Naive thymus-derived CD4-positive, alpha-beta T cell (primary cell): ENCODE results near the gene IL3. TPM values are rescaled to one million over a fixed set of nuclear protein-coding genes. Genes with fewer than 3 reads are reported as not detected.

Source experiments
- ATAC-seq: fragments of 150-1000 bp; cut with Tn5 transposase; 2 replicates; pipeline ENCODE4 v1.10.0; 2021; ENCODE audit warnings: mild to moderate bottlenecking, moderate library complexity
- CTCF ChIA-PET: fragments of 350-600 bp; sonication (Branson Sonifier 250); formaldehyde crosslinking; loops from one replicate; lab custom pipeline; 2021; ENCODE audit warnings: antibody characterized with exemption; lab: Charles Lee
- POLR2A ChIA-PET: fragments of 350-600 bp; sonication (Branson Sonifier 250); formaldehyde crosslinking; loops from one replicate; lab custom pipeline; 2021; ENCODE audit warnings: antibody characterized with exemption, inconsistent platforms; lab: Charles Lee
- DNase-seq, 9 donors: peaks; one replicate each; pipeline versions ENCODE4 v3.0.0 to v3.0.0-alpha.2; 2020 to 2022; ENCODE audit warnings: mixed read lengths in 1 of 9
- H3K27ac ChIP-seq: one replicate; pipeline ENCODE4 v1.7.0; 2013; ENCODE audit warnings: mild to moderate bottlenecking, low read depth, low read length, moderate library complexity
- H3K27me3 ChIP-seq, 2 donors: one replicate each; pipeline ENCODE4 v1.7.0; 2013; ENCODE audit warnings: low read length in 2 of 2, mild to moderate bottlenecking in 2 of 2, moderate library complexity in 2 of 2; ENCODE audit not compliant: control insufficient read depth in 2 of 2, insufficient read depth in 2 of 2
- H3K36me3 ChIP-seq, 3 experiments: 1 replicate in 2 of 3; 2 replicates in 1 of 3; pipeline ENCODE4 v1.7.0; 2013; ENCODE audit warnings: low read length in 3 of 3, mild to moderate bottlenecking in 3 of 3, moderate library complexity in 1 of 3; ENCODE audit not compliant: insufficient read depth in 3 of 3, control insufficient read depth in 2 of 3
- H3K4me1 ChIP-seq, 2 donors: one replicate each; pipeline ENCODE4 v1.7.0; 2013; ENCODE audit warnings: low read length in 2 of 2, mild to moderate bottlenecking in 2 of 2, moderate library complexity in 1 of 2; ENCODE audit not compliant: control insufficient read depth in 2 of 2, insufficient read depth in 2 of 2
- H3K4me3 ChIP-seq: 2 replicates; pipeline ENCODE4 v1.7.0; 2013; ENCODE audit warnings: mild to moderate bottlenecking, low read length
- H3K9me3 ChIP-seq, 3 experiments: 1 replicate in 2 of 3; 2 replicates in 1 of 3; pipeline ENCODE4 v1.7.0; 2013; ENCODE audit warnings: low read length in 3 of 3; ENCODE audit not compliant: control insufficient read depth in 2 of 3
- H3K27ac Mint-ChIP-seq, 9 donors: one replicate each; pipeline ENCODE4 v1.8.0; 2020 to 2022; ENCODE audit warnings: mixed read lengths in 9 of 9, mild to moderate bottlenecking in 8 of 9, moderate library complexity in 5 of 9, inconsistent platforms in 2 of 9
- H3K27me3 Mint-ChIP-seq, 5 donors: one replicate each; pipeline ENCODE4 v1.8.0; 2021 to 2022; ENCODE audit warnings: mixed read lengths in 5 of 5, mild to moderate bottlenecking in 1 of 5
- H3K36me3 Mint-ChIP-seq, 5 donors: one replicate each; pipeline ENCODE4 v1.8.0; 2020 to 2022; ENCODE audit warnings: mixed read lengths in 5 of 5, mild to moderate bottlenecking in 3 of 5, inconsistent platforms in 1 of 5
- H3K4me1 Mint-ChIP-seq, 7 donors: one replicate each; pipeline ENCODE4 v1.8.0; 2020 to 2022; ENCODE audit warnings: mixed read lengths in 7 of 7, mild to moderate bottlenecking in 3 of 7, inconsistent platforms in 1 of 7
- H3K4me3 Mint-ChIP-seq, 10 donors: one replicate each; pipeline ENCODE4 v1.8.0; 2020 to 2022; ENCODE audit warnings: mild to moderate bottlenecking in 10 of 10, mixed read lengths in 10 of 10, moderate library complexity in 6 of 10, inconsistent platforms in 2 of 10
- H3K9me3 Mint-ChIP-seq, 11 donors: one replicate each; pipeline ENCODE4 v1.8.0; 2020 to 2022; ENCODE audit warnings: mixed read lengths in 11 of 11, mild to moderate bottlenecking in 4 of 11, inconsistent platforms in 1 of 11, moderate library complexity in 1 of 11
- intact Hi-C, 2 donors: fragments of 100-400 bp; cut with micrococcal nuclease; formaldehyde crosslinking; loops; one replicate each; pipeline ENCODE4 v1.15.1; 2023
- polyA plus RNA-seq, 2 donors: library from polyadenylated mRNA; unstranded; fragments of 300-500 nt; fragmentation: Illumina TruSeq; gene quantifications; one replicate each; pipeline ENCODE4 v1.2.3, GENCODE V29; 2021
- total RNA-seq, 6 experiments: library from RNA in 5 of 6; stranded (reverse) in 5 of 6; gene quantifications; 1 replicate in 5 of 6; 2 replicates in 1 of 6; pipeline ENCODE4 v1.2.3 and lab custom pipeline; 2021 to 2026

Gene IL3
- total and polyA plus RNA-seq, 7 experiments from 2014 or later, result 1.3 TPM; not detected in 6

- peaks cover 0 to 47% of the 10 kb centered on the region in 2 donors for H3K4me1 ChIP-seq
- no peak overlapping the region for H3K27ac ChIP-seq
Observed at GRCh38 chr5:132110195-132110594, 49.7 kb downstream of the IL3 start.

GRCh38 chr5:132110930-132111329 is 50.5 kb downstream of the IL3 start:
- intact Hi-C loops, result loop anchor here in 1 of 2 donors (1.0 kb wide), 1 partner anchor 8 kb away; no protein-coding TSS in a partner anchor
- Mint-ChIP-seq H3K36me3 (peaks cover 0 to 59% (median 0%) of the 10 kb centered on the region in 5 donors), H3K27ac (peak overlapping the region in 2 of 9 donors; percentile 25 to 90), H3K27me3 (no peaks in the 10 kb centered on the region), H3K9me3 (peaks cover 0 to 30% (median 4%) of the 10 kb centered on the region in 11 donors), H3K4me1 (peaks cover 9 to 75% (median 26%) of the 10 kb centered on the region in 7 donors), H3K4me3 (peak overlapping the region in 1 of 10 donors; percentile 74)
- DNase-seq (peak in 1 of 9 donors; percentile 57), ATAC-seq (no peak)
- Histone ChIP-seq H3K9me3 (no peaks in the 10 kb centered on the region), H3K27ac (no peak overlapping the region), H3K4me1 (peaks cover 0 to 46% of the 10 kb centered on the region in 2 donors), H3K4me3 (no peak overlapping the region), H3K36me3 (no peaks in the 10 kb centered on the region), H3K27me3 (no peaks in the 10 kb centered on the region)
- ChIA-PET POLR2A (no interaction called here), CTCF (no interaction called here)

More at GRCh38 chr5:132110195-132110594, 49.7 kb downstream of the IL3 start:
- Mint-ChIP-seq H3K27me3 (no peaks in the 10 kb centered on the region), H3K27ac (peak overlapping the region in 1 of 9 donors; percentile 90), H3K4me3 (peak overlapping the region in 1 of 10 donors; percentile 74), H3K4me1 (peaks cover 9 to 75% (median 21%) of the 10 kb centered on the region in 7 donors), H3K9me3 (peaks cover 0 to 26% (median 4%) of the 10 kb centered on the region in 11 donors), H3K36me3 (peaks cover 0 to 58% (median 0%) of the 10 kb centered on the region in 5 donors)
- intact Hi-C loops, result no loop called here
- ChIA-PET POLR2A (interaction anchor here (0.5 to 0.7 kb wide), 2 partner anchors 80 to 1011 kb away, joined by 3 read pairs; no protein-coding TSS in a partner anchor), CTCF (no interaction called here)
- H3K27me3 ChIP-seq, result no peaks in the 10 kb centered on the region
- DNase-seq, result no peak
- H3K36me3 ChIP-seq, result no peaks in the 10 kb centered on the region
- ATAC-seq, result no peak
- no peak overlapping the region for H3K4me3 ChIP-seq
- H3K9me3 ChIP-seq, result no peaks in the 10 kb centered on the region

GRCh38 chr5:132112111-132112510 is 51.7 kb downstream of the IL3 start:
- H3K4me3 ChIP-seq, result no peak overlapping the region
- H3K4me1 Mint-ChIP-seq, result peaks cover 9 to 69% (median 28%) of the 10 kb centered on the region in 7 donors
- intact Hi-C loops, result no loop called here
- no peak for ATAC-seq
- no peaks in the 10 kb centered on the region for H3K9me3 ChIP-seq
- H3K36me3 ChIP-seq, result no peaks in the 10 kb centered on the region
- ChIA-PET CTCF (no interaction called here), POLR2A (no interaction called here)
- DNase-seq, result no peak
- H3K27me3 ChIP-seq, result no peaks in the 10 kb centered on the region
- peak overlapping the region in 1 of 9 donors; percentile 79 for H3K27ac Mint-ChIP-seq
- H3K9me3 Mint-ChIP-seq, result peaks cover 0 to 30% (median 4%) of the 10 kb centered on the region in 11 donors
- H3K4me3 Mint-ChIP-seq, result peak overlapping the region in 1 of 10 donors; percentile 74
- H3K4me1 ChIP-seq, result peaks cover 0 to 56% of the 10 kb centered on the region in 2 donors
- peaks cover 0 to 58% (median 0%) of the 10 kb centered on the region in 5 donors for H3K36me3 Mint-ChIP-seq
- H3K27me3 Mint-ChIP-seq, result no peaks in the 10 kb centered on the region
- H3K27ac ChIP-seq, result no peak overlapping the region

Other genes with a start within 250 kb of the IL3 start
- 1 to 10 TPM in 3 of 5 experiments, under 1 TPM in 1, not detected in 1; 0.74 to 4.2 (median 2.0) TPM for gene MEIKIN, start 115.0 kb upstream of the IL3 start, total RNA-seq
- not detected for gene MEIKIN, start 115.0 kb upstream of the IL3 start, polyA plus RNA-seq
- gene ACSL6, start 49.0 kb upstream of the IL3 start, total RNA-seq, result 10 to 100 TPM; 21.0 to 42.8 (median 22.6) TPM
- gene ACSL6, start 49.0 kb upstream of the IL3 start, polyA plus RNA-seq, result 10 to 100 TPM; 13.6 to 17.3 TPM
- gene CSF2, start 13.1 kb downstream of the IL3 start, total RNA-seq, result 100 to 1,000 TPM in 1 of 5 experiments, not detected in 4; 111 TPM
- not detected for gene CSF2, start 13.1 kb downstream of the IL3 start, polyA plus RNA-seq
- 10 to 100 TPM in 1 of 5 experiments, 1 to 10 TPM in 1, under 1 TPM in 2, not detected in 1; 0.30 to 23.9 (median 0.99) TPM for gene P4HA2, start 167.2 kb downstream of the IL3 start, total RNA-seq
- gene P4HA2, start 167.2 kb downstream of the IL3 start, polyA plus RNA-seq, result not detected
- under 1 TPM in 1 of 5 experiments, not detected in 4; 0.99 TPM for gene PDLIM4, start 197.0 kb downstream of the IL3 start, total RNA-seq
- gene PDLIM4, start 197.0 kb downstream of the IL3 start, polyA plus RNA-seq, result not detected
- 1 to 10 TPM in 2 of 5 experiments, under 1 TPM in 1, not detected in 2; 0.29 to 7.5 (median 1.1) TPM for gene SLC22A4, start 233.7 kb downstream of the IL3 start, total RNA-seq
- not detected for gene SLC22A4, start 233.7 kb downstream of the IL3 start, polyA plus RNA-seq